ENCODE results near the gene SPRED1. TPM values are rescaled to one million over a fixed set of nuclear protein-coding genes. Genes with fewer than 3 reads are reported as not detected.

SPRED1 gene
- total and polyA plus RNA-seq, 12 donors = 4.9 to 31.3 (median 19.4) TPM

DNA sequence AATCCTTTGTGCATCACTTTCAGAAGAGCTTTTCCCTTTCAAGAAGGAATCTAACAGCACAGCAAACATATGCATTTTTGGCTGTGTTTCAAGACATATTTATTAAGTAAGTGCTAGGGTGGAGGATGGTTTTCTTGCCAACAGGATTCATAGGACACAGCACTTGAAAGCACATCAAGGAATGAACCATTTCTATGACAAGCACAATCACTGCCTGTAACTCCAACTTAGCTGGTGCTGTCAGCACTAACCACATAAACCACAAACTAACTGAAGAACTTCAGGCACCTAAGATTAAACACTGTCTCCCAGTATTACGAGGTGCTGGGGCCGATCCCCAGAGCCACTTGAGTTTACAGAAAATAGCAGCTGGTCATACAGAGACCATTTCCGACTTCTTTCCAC is 35.4 kb upstream of the SPRED1 start:
- peaks cover 0 to 12% of the 10 kb centered on the region in 2 donors for H3K4me1 ChIP-seq (replicated peaks in 1 of 2)
- no peaks in the 10 kb centered on the region for H3K9me3 ChIP-seq (replicated peaks in 1 of 3)
- no peaks in the 10 kb centered on the region for H3K27me3 ChIP-seq
- no peak overlapping the region for H3K4me3 ChIP-seq
- H3K27ac ChIP-seq = no peak overlapping the region
- H3K36me3 ChIP-seq (replicated peaks in 1 of 2) = no peaks in the 10 kb centered on the region
- WGBS, 4 donors = 69 to 77% (median 73%) methylated on average over 3 of the region's 3 CpGs
- intact Hi-C loops (cut with DNase I) = no loop called here
- no peak for TF ChIP-seq POLR2A (IDR thresholded peaks at IDR 0.05)
- TF ChIP-seq, protein P1, sequence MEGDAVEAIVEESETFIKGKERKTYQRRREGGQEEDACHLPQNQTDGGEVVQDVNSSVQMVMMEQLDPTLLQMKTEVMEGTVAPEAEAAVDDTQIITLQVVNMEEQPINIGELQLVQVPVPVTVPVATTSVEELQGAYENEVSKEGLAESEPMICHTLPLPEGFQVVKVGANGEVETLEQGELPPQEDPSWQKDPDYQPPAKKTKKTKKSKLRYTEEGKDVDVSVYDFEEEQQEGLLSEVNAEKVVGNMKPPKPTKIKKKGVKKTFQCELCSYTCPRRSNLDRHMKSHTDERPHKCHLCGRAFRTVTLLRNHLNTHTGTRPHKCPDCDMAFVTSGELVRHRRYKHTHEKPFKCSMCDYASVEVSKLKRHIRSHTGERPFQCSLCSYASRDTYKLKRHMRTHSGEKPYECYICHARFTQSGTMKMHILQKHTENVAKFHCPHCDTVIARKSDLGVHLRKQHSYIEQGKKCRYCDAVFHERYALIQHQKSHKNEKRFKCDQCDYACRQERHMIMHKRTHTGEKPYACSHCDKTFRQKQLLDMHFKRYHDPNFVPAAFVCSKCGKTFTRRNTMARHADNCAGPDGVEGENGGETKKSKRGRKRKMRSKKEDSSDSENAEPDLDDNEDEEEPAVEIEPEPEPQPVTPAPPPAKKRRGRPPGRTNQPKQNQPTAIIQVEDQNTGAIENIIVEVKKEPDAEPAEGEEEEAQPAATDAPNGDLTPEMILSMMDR (IDR thresholded peaks at IDR 0.05) = no peak
- no peak for DNase-seq

DNA sequence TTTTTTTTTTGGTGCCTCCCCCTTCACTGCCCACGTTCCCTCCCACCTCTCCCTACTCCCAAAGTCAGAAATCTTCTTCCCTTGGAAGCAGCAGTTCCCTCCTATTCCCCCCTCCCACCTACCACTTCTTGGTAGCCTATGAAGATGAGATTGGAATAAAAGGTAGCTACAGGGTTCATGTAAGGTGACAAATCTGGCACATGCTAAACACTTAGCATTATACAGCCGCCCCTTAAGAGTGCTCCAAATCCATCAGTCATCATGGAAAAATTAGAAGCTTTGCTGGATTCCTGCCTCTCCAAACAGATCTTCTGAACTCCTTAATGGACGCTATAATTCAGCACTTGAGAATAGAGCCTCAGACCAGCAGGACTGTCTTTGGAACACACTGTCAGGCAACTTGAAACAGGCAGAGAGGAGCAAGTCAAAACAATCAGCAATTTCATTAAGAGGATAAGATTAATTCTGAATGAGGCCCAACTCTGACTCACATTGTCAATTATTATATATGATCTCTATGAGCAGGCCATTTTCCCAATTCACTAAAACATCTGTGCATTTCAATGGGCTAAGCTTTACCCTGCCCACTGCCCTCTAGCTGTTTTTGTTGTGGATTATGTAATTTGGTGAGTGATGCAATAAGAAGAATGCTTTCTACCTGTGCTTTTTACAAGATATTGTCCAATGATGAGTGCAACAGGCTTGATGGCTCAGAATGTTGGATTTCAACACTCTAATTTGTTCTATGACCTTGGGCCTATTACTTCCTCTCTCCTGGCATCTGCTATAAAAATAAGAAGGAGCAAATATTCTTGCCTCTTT is 34.6 kb upstream of the SPRED1 start:
- no peaks in the 10 kb centered on the region for H3K9me3 ChIP-seq (replicated peaks in 1 of 3)
- intact Hi-C loops (cut with DNase I) = no loop called here
- H3K36me3 ChIP-seq (replicated peaks in 1 of 2) = no peaks in the 10 kb centered on the region
- TF ChIP-seq POLR2A (IDR thresholded peaks at IDR 0.05) = no peak
- TF ChIP-seq, protein P1 (IDR thresholded peaks at IDR 0.05) = no peak
- H3K4me1 ChIP-seq (replicated peaks in 1 of 2) = peaks cover 0 to 9% of the 10 kb centered on the region in 2 donors
- no peak for DNase-seq
- no peak overlapping the region for H3K27ac ChIP-seq
- no peaks in the 10 kb centered on the region for H3K27me3 ChIP-seq
- no peak overlapping the region for H3K4me3 ChIP-seq
- 67 to 82% (median 75%) methylated on average over 3 of the region's 3 CpGs for WGBS, 4 donors

DNA sequence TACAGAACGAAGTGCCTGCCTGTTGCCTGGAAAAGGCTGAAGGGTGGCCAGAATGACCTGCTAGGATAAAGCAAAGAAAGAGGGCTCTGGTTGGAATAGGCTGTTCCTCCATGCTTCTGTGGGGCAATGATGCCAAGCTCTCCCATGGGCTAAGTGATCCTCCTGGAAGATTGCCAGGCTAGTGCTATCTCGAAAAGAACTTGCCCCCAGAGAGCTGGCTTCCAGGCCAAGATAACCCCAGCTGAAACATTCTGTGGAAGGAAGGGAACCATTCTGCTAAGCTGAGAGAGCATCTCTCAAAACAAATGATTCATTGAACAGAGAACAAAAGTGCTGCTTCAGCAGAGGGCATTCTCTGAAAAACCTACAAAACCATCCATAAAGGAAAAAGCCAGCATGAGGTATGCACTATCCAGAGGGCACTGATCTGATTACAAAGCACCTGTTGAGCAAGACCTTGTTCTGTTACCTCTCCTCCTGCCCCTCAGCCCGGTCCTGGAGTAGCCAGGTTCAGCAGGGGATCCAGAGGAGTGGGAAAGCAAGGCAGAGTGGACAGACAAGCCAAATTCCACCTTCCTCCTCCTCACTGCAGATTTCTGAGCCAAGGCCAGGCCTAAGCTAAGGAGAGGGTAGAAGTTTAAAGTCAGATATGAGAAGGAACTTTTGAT is 31.9 kb upstream of the SPRED1 start:
- TF ChIP-seq POLR2A (IDR thresholded peaks at IDR 0.05) = no peak
- TF ChIP-seq, protein P1 (IDR thresholded peaks at IDR 0.05) = no peak
- no peak overlapping the region for H3K27ac ChIP-seq
- no peak overlapping the region for H3K4me3 ChIP-seq
- H3K4me1 ChIP-seq (replicated peaks in 1 of 2) = peaks cover 0 to 4% of the 10 kb centered on the region in 2 donors
- 71 to 80% (median 78%) methylated on average over 3 of the region's 3 CpGs for WGBS, 4 donors
- H3K9me3 ChIP-seq (replicated peaks in 1 of 3) = no peaks in the 10 kb centered on the region
- no peaks in the 10 kb centered on the region for H3K36me3 ChIP-seq (replicated peaks in 1 of 2)
- no peaks in the 10 kb centered on the region for H3K27me3 ChIP-seq
- intact Hi-C loops (cut with DNase I) = no loop called here
- DNase-seq = no peak

DNA sequence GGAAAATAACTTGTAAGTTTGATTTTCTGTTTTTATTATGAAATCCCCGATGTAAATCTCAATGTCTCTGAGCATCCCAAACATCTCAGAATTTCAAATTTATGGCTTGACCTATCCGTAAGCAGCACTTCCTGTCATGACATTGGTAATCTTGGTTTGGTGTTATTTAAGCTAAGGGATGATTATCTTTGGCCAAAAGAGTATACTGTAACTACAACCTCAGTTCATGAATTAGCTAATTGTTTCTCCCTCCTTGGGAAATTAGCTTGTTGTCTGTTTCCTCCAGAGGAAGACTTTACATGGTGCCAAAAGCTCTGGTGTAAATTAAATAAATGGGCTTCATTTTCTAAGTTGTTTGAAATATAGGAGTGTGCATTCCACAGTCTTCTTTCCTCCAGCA is 28.1 kb upstream of the SPRED1 start:
- no peaks in the 10 kb centered on the region for H3K9me3 ChIP-seq (replicated peaks in 1 of 3)
- H3K4me1 ChIP-seq (replicated peaks in 1 of 2) = no peaks in the 10 kb centered on the region
- no peaks in the 10 kb centered on the region for H3K27me3 ChIP-seq
- no peak for TF ChIP-seq POLR2A (IDR thresholded peaks at IDR 0.05)
- TF ChIP-seq, protein P1 (IDR thresholded peaks at IDR 0.05) = no peak
- H3K36me3 ChIP-seq (replicated peaks in 1 of 2) = no peaks in the 10 kb centered on the region
- H3K4me3 ChIP-seq = no peak overlapping the region
- intact Hi-C loops (cut with DNase I) = no loop called here
- no peak for DNase-seq
- H3K27ac ChIP-seq = no peak overlapping the region
- 57 to 71% (median 65%) methylated on average over 2 of the region's 2 CpGs for WGBS, 4 donors
